Mucosa of stomach (tissue), 1 donor: Measurements from ENCODE around the gene GLI3.

ENCODE experiments used
- H3K27me3 ChIP-seq: one replicate; pipeline ENCODE4 v1.7.0; 2013; ENCODE audit warnings: mild to moderate bottlenecking, low read length; ENCODE audit not compliant: control insufficient read depth, insufficient read depth
- H3K36me3 ChIP-seq: one replicate; pipeline ENCODE4 v1.7.0; 2013; ENCODE audit warnings: low read length; ENCODE audit not compliant: control insufficient read depth, insufficient read depth
- H3K4me1 ChIP-seq: one replicate; pipeline ENCODE4 v1.7.0; 2013; ENCODE audit warnings: mild to moderate bottlenecking, low read length; ENCODE audit not compliant: control insufficient read depth, insufficient read depth
- H3K4me3 ChIP-seq: one replicate; pipeline ENCODE4 v1.7.0; 2013; ENCODE audit warnings: low read length
- H3K9ac ChIP-seq: one replicate; pipeline ENCODE4 v1.7.0; 2013; ENCODE audit warnings: mild to moderate bottlenecking, low read length, moderate library complexity
- H3K9me3 ChIP-seq: one replicate; pipeline ENCODE4 v1.7.0; 2013; ENCODE audit warnings: mild to moderate bottlenecking, low read length, moderate library complexity; ENCODE audit not compliant: control insufficient read depth
- donor health status: Pancreatic carcinoma.

GLI3 gene

GRCh38 chr7:42233695-42234331 is 3.2 kb downstream of the GLI3 start:
- no peak overlapping the region for H3K4me3 ChIP-seq
- H3K9ac ChIP-seq, result no peak overlapping the region
- H3K27me3 ChIP-seq, result peaks cover 32% of the 10 kb centered on the region
- no peaks in the 10 kb centered on the region for H3K4me1 ChIP-seq
- H3K36me3 ChIP-seq, result no peaks in the 10 kb centered on the region
- no peaks in the 10 kb centered on the region for H3K9me3 ChIP-seq

- Histone ChIP-seq H3K9me3 (no peaks in the 10 kb centered on the region), H3K27me3 (peaks cover 34% of the 10 kb centered on the region), H3K36me3 (no peaks in the 10 kb centered on the region), H3K9ac (no peak overlapping the region), H3K4me1 (no peaks in the 10 kb centered on the region), H3K4me3 (no peak overlapping the region)
These were observed 3.8 kb downstream of the GLI3 start for GRCh38 chr7:42233171-42233570.

GRCh38 chr7:42232275-42232674 is 4.7 kb downstream of the GLI3 start:
- Histone ChIP-seq H3K4me1 (no peaks in the 10 kb centered on the region), H3K9ac (no peak overlapping the region), H3K9me3 (no peaks in the 10 kb centered on the region), H3K27me3 (peaks cover 40% of the 10 kb centered on the region), H3K4me3 (no peak overlapping the region), H3K36me3 (no peaks in the 10 kb centered on the region)

GRCh38 chr7:42231043-42231787 is 5.8 kb downstream of the GLI3 start:
- no peaks in the 10 kb centered on the region for H3K9me3 ChIP-seq
- H3K4me3 ChIP-seq, result no peak overlapping the region
- H3K27me3 ChIP-seq, result peaks cover 35% of the 10 kb centered on the region
- no peaks in the 10 kb centered on the region for H3K36me3 ChIP-seq
- H3K4me1 ChIP-seq, result no peaks in the 10 kb centered on the region
- H3K9ac ChIP-seq, result no peak overlapping the region

- Histone ChIP-seq H3K4me3 (no peak overlapping the region), H3K9me3 (no peaks in the 10 kb centered on the region), H3K9ac (no peak overlapping the region), H3K36me3 (no peaks in the 10 kb centered on the region), H3K27me3 (peaks cover 19% of the 10 kb centered on the region), H3K4me1 (no peaks in the 10 kb centered on the region)
These were observed 8.9 kb downstream of the GLI3 start for GRCh38 chr7:42227936-42228591.

GRCh38 chr7:42227541-42227935 is 9.5 kb downstream of the GLI3 start:
- no peaks in the 10 kb centered on the region for H3K36me3 ChIP-seq
- H3K27me3 ChIP-seq, result peaks cover 19% of the 10 kb centered on the region
- H3K9me3 ChIP-seq, result no peaks in the 10 kb centered on the region
- no peaks in the 10 kb centered on the region for H3K4me1 ChIP-seq
- no peak overlapping the region for H3K9ac ChIP-seq
- H3K4me3 ChIP-seq, result no peak overlapping the region

GRCh38 chr7:42227021-42227420 is 10.0 kb downstream of the GLI3 start:
- H3K9ac ChIP-seq, result no peak overlapping the region
- no peaks in the 10 kb centered on the region for H3K36me3 ChIP-seq
- no peaks in the 10 kb centered on the region for H3K4me1 ChIP-seq
- peaks cover 19% of the 10 kb centered on the region for H3K27me3 ChIP-seq
- H3K4me3 ChIP-seq, result no peak overlapping the region
- no peaks in the 10 kb centered on the region for H3K9me3 ChIP-seq

GRCh38 chr7:42226354-42226941 is 10.6 kb downstream of the GLI3 start:
- no peak overlapping the region for H3K4me3 ChIP-seq
- peaks cover 19% of the 10 kb centered on the region for H3K27me3 ChIP-seq
- no peaks in the 10 kb centered on the region for H3K4me1 ChIP-seq
- no peaks in the 10 kb centered on the region for H3K36me3 ChIP-seq
- no peak overlapping the region for H3K9ac ChIP-seq
- no peaks in the 10 kb centered on the region for H3K9me3 ChIP-seq

GRCh38 chr7:42224391-42225003 is 12.5 kb downstream of the GLI3 start:
- Histone ChIP-seq H3K27me3 (peaks cover 19% of the 10 kb centered on the region), H3K4me1 (no peaks in the 10 kb centered on the region), H3K9me3 (no peaks in the 10 kb centered on the region), H3K4me3 (no peak overlapping the region), H3K36me3 (no peaks in the 10 kb centered on the region), H3K9ac (no peak overlapping the region)

GRCh38 chr7:42222891-42223290 is 14.1 kb downstream of the GLI3 start:
- no peaks in the 10 kb centered on the region for H3K4me1 ChIP-seq
- no peaks in the 10 kb centered on the region for H3K9me3 ChIP-seq
- H3K27me3 ChIP-seq, result peaks cover 5% of the 10 kb centered on the region

GRCh38 chr7:42222125-42222524 is 14.9 kb downstream of the GLI3 start:
- Histone ChIP-seq H3K9ac (no peak overlapping the region), H3K9me3 (no peaks in the 10 kb centered on the region), H3K4me1 (no peaks in the 10 kb centered on the region)

More at GRCh38 chr7:42222891-42223290, 14.1 kb downstream of the GLI3 start:
- Histone ChIP-seq H3K36me3 (no peaks in the 10 kb centered on the region), H3K9ac (no peak overlapping the region), H3K4me3 (no peak overlapping the region)

GRCh38 chr7:42221304-42221703 is 15.7 kb downstream of the GLI3 start:
- Histone ChIP-seq H3K9ac (no peak overlapping the region), H3K27me3 (no peaks in the 10 kb centered on the region), H3K4me3 (no peak overlapping the region), H3K4me1 (no peaks in the 10 kb centered on the region), H3K36me3 (no peaks in the 10 kb centered on the region), H3K9me3 (no peaks in the 10 kb centered on the region)

More at GRCh38 chr7:42222125-42222524, 14.9 kb downstream of the GLI3 start:
- Histone ChIP-seq H3K36me3 (no peaks in the 10 kb centered on the region), H3K4me3 (no peak overlapping the region), H3K27me3 (no peaks in the 10 kb centered on the region)
